K562 (cell line): Measurements from ENCODE around the gene RETN. TPM values are rescaled to one million over a fixed set of nuclear protein-coding genes. Genes with fewer than 3 reads are reported as not detected.

Experiments used
- CC2D1A ChIP-seq: fragments of 450-650 bp; IDR thresholded peaks from 2 replicates; pipeline ENCODE4 v1.6.1; 2017; ENCODE audit warnings: mild to moderate bottlenecking
- CEBPB ChIP-seq: fragments of 450-650 bp; IDR thresholded peaks from 2 replicates; pipeline ENCODE4 v1.6.1; 2016; ENCODE audit warnings: missing genetic modification characterization, missing compliant biosample characterization
- ETS2 ChIP-seq: IDR thresholded peaks from 2 replicates; pipeline ENCODE4 v1.6.1; 2016; ENCODE audit warnings: borderline replicate concordance, missing genetic modification characterization, mild to moderate bottlenecking, moderate library complexity, missing compliant biosample characterization; ENCODE audit not compliant: poor library complexity, severe bottlenecking
- FOXA1 ChIP-seq: fragments of 450-650 bp; IDR thresholded peaks from 2 replicates; pipeline ENCODE4 v1.6.1; 2016; ENCODE audit warnings: mild to moderate bottlenecking, borderline replicate concordance
- FOXJ2 ChIP-seq: fragments of 200-800 bp; sonication (Bioruptor generic); IDR thresholded peaks from 2 replicates; pipeline ENCODE4 v1.6.1; 2016; ENCODE audit warnings: missing genetic modification characterization, missing compliant biosample characterization
- MCM3 ChIP-seq: fragments of 450-650 bp; IDR thresholded peaks from 2 replicates; pipeline ENCODE4 v1.6.1; 2016
- MECOM ChIP-seq: fragments of 250-450 bp; sonication (Bioruptor Pico); IDR thresholded peaks from 2 replicates; pipeline ENCODE4 v1.8.0; 2022; ENCODE audit warnings: inconsistent platforms
- MYC ChIP-seq, 2 experiments: fragments of 250-450 bp in 1 of 2; sonication (Bioruptor Pico) in 1 of 2; IDR thresholded peaks; 2 replicates each; pipeline versions ENCODE4 v1.5.1 to v1.6.1; 2012 to 2021; ENCODE audit warnings: low read depth in 2 of 2, borderline replicate concordance in 1 of 2, improper control_type of control experiment in 1 of 2, low read length in 1 of 2, mild to moderate bottlenecking in 1 of 2, moderate library complexity in 1 of 2
- NCOR1 ChIP-seq: fragments of 450-650 bp; IDR thresholded peaks from 2 replicates; pipeline ENCODE4 v1.6.1; 2016; ENCODE audit warnings: mild to moderate bottlenecking, moderate library complexity
- REST ChIP-seq, 2 experiments: fragments of 450-650 bp; formaldehyde crosslinking in 1 of 2; IDR thresholded peaks; 2 replicates each; pipeline versions ENCODE4 v1.4.0 to v1.6.1; 2014 to 2020; ENCODE audit warnings: mild to moderate bottlenecking in 2 of 2, borderline replicate concordance in 1 of 2, low read depth in 1 of 2
- XRCC3 ChIP-seq: fragments of 450-650 bp; IDR thresholded peaks from 2 replicates; pipeline ENCODE4 v1.6.1; 2017; ENCODE audit warnings: mild to moderate bottlenecking, moderate library complexity
- ZMIZ1 ChIP-seq, 2 experiments: fragments of 150-350 bp in 1 of 2; IDR thresholded peaks; 2 replicates each; pipeline ENCODE4 v1.6.1; 2012 to 2016; ENCODE audit warnings: low read depth in 2 of 2, low read length in 2 of 2, mild to moderate bottlenecking in 1 of 2, moderate library complexity in 1 of 2
- ZNF408 ChIP-seq: fragments of 250-450 bp; sonication (Bioruptor Pico); IDR thresholded peaks from 2 replicates; pipeline ENCODE4 v1.4.0; 2020; ENCODE audit warnings: low read depth, mild to moderate bottlenecking, moderate library complexity
- ZNF696 ChIP-seq: fragments of 250-450 bp; sonication (Bioruptor Pico); conservative IDR thresholded peaks from 2 replicates; pipeline ENCODE4 v1.4.0; 2020; ENCODE audit warnings: mild to moderate bottlenecking, moderate library complexity
- polyA plus RNA-seq, 8 experiments: library from polyadenylated mRNA; depleted of rRNA in 4 of 8; stranded (reverse) in 5 of 8; unstranded in 3 of 8; fragments of >200 nt; fragmentation: Nextera tagmentation in 2 of 8; fragmentation: Illumina TruSeq in 1 of 8; extraction: Ambion mirVana in 2 of 8; extraction: Trizol in 1 of 8; gene quantifications; 2 replicates each; pipeline versions ENCODE4 v1.2.1 to v1.2.3, GENCODE V29; 2011 to 2014; ENCODE audit warnings: inconsistent platforms in 1 of 8, missing spikeins in 1 of 8
- total RNA-seq, 7 experiments: library from RNA; depleted of rRNA in 6 of 7; stranded (reverse); fragments of >200 nt in 6 of 7; fragmentation: Illumina TruSeq in 2 of 7; extraction: Trizol in 2 of 7; gene quantifications; 2 replicates each; pipeline versions ENCODE4 v1.2.1 to v1.2.3, GENCODE V29; 2011 to 2021; ENCODE audit warnings: low replicate concordance in 1 of 7

Gene RETN
- total and polyA plus RNA-seq, 9 of the 15 experiments (the other 6 are each of a cell fraction or from before 2014, with no cell fraction given): not detected

- TF ChIP-seq REST (IDR thresholded peaks at IDR 0.05; ENCODE audit: borderline replicate concordance) (peak; percentile 42; the same call in 1 of the 2 replicates), REST (CRISPR knock-in tag; IDR thresholded peaks at IDR 0.05; ENCODE audit: low read depth) (0 out of 2 replicates have a peak, but pooled peaks have one; percentile 30), ZMIZ1 (IDR thresholded peaks at IDR 0.05; ENCODE audit: low read depth in 2 of 2, low read length in 2 of 2) (peak in 1 of 2 experiments; percentile 31; a peak in 1 of 4 replicates), NCOR1 (peak; percentile 46; the same call in 1 of the 2 replicates), FOXJ2 (no peak), FOXA1 (no peak), MCM3 (no peak), CC2D1A (no peak), CEBPB (tag) (no peak), ZNF696 (CRISPR knock-in tag) (no peak), XRCC3 (no peak), ETS2 (no peak), ZNF408 (CRISPR knock-in tag) (no peak), MECOM (CRISPR knock-in tag) (no peak), MYC (IDR thresholded peaks at IDR 0.05; ENCODE audit: low read depth, low read length) (peak; percentile 34), MYC (CRISPR knock-in tag; IDR thresholded peaks at IDR 0.05; ENCODE audit: borderline replicate concordance, low read depth) (peak; percentile 25; the same call in 1 of the 2 replicates)
Measured at GRCh38 chr19:7637374-7638256, 31.2 kb upstream of the RETN start (continued).
